Ishikawa (cell line): Measurements from ENCODE around the gene ERP44.

Source experiments
- CEBPB ChIP-seq: IDR thresholded peaks from 2 replicates; pipeline ENCODE4 v1.6.1; 2012
- EP300 ChIP-seq: IDR thresholded peaks from 2 replicates; pipeline ENCODE4 v1.6.1; 2012; ENCODE audit warnings: borderline replicate concordance
- FOXM1 ChIP-seq: IDR thresholded peaks from 2 replicates; pipeline ENCODE4 v1.6.1; 2012; ENCODE audit warnings: low read depth, borderline replicate concordance
- MAX ChIP-seq: IDR thresholded peaks from 2 replicates; pipeline ENCODE4 v1.6.1; 2012
- REST ChIP-seq: IDR thresholded peaks from 2 replicates; pipeline ENCODE4 v1.6.1; 2012; ENCODE audit warnings: low read depth, mild to moderate bottlenecking
- TEAD4 ChIP-seq: IDR thresholded peaks from 2 replicates; pipeline ENCODE4 v1.6.1; 2012

GRCh38 chr9:99998866-99999265 lies 99.9 kb downstream of the ERP44 start:
- TF ChIP-seq EP300 (no peak), TEAD4 (no peak), FOXM1 (no peak), CEBPB (no peak), REST (no peak), MAX (no peak)
